ENCODE results near the gene LAPTM5. TPM values are rescaled to one million over a fixed set of nuclear protein-coding genes. Genes with fewer than 3 reads are reported as not detected.

The LAPTM5 gene
- total and polyA plus RNA-seq, 2 donors (not counting 1 experiment from before 2014, with no cell fraction given): 1,384 to 1,519 TPM

DNA sequence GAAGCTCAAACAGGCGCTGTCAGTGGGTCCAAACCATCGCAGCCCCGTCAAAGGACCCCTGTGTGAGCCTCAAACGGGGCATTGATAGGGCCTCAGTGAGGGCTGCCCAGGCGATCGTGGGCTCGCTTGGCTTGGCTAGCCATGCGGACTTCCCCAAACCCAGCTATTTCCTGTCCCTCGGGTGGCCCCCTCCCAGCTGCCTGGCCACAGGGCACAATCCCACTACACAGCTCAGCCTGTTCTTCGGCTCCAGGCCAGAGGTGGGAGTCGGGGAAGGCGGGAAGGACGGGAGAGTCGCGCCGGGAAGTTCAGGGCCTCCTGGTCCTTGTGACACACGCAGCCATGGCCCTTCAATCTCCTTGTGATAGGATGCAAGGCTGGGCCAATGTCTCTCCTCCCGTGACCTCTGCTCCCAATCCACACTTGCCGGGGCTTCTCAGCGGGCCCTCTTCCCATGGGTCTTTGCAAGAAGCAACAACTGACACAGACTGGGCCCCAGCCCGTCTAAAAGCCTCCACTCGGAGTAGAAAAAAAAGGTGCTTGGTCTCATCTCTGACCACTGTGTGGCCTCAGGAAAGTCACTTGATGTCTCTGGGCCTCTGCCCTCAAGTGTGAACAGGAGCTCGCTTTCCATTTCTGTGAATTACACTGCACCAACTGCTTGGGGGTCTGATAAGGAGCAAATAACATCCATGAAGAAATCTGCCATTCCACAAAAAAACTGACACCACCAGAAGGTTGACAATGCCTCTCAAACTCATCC lies 27.0 kb downstream of the LAPTM5 start:
- Histone ChIP-seq H3K9me3 (ENCODE audit: control extremely low read depth in 1 of 3, control insufficient read depth in 2 of 3, insufficient read depth in 1 of 3, low read length in 2 of 3) (no peaks in the 10 kb centered on the region), H2AFZ (ENCODE audit: insufficient read depth, low read depth, low read length, poor library complexity, severe bottlenecking) (no peak overlapping the region), H4K20me1 (ENCODE audit: control insufficient read depth, insufficient read depth, low read length, poor library complexity, severe bottlenecking) (peaks cover 25% of the 10 kb centered on the region), H3K79me2 (ENCODE audit: control insufficient read depth, insufficient read depth, low read length) (peaks cover 24% of the 10 kb centered on the region), H3K27ac (ENCODE audit: low read length in 2 of 2) (peak overlapping the region; percentile 70 to 82), H3K4me1 (ENCODE audit: control insufficient read depth in 2 of 2, insufficient read depth in 2 of 2, low read length in 2 of 2) (peaks cover 41 to 54% of the 10 kb centered on the region in 2 donors), H3K4me2 (replicated peaks; ENCODE audit: low read depth, low read length, poor library complexity, severe bottlenecking) (peak overlapping the region; percentile 81), H3K27me3 (replicated peaks in 1 of 4; ENCODE audit: control extremely low read depth in 1 of 4, control insufficient read depth in 3 of 4, insufficient read depth in 4 of 4, low read length in 3 of 4) (no peaks in the 10 kb centered on the region), H3K36me3 (replicated peaks in 1 of 2; ENCODE audit: control extremely low read depth in 1 of 2, control insufficient read depth in 1 of 2, extremely low read depth in 1 of 2, insufficient read depth in 2 of 2, low read length in 1 of 2) (peaks cover 7 to 61% of the 10 kb centered on the region in 2 experiments), H3K9ac (ENCODE audit: low read length) (peak overlapping the region; percentile 49), H3K4me3 (ENCODE audit: control extremely low read depth in 1 of 5, extremely low read depth in 1 of 5, insufficient read depth in 1 of 5, low read depth in 2 of 5, low read length in 4 of 5) (peak overlapping the region in 4 of 5 experiments; percentile 8 to 52 (median 18))
- Mint-ChIP-seq H3K4me1 (peaks cover 69% of the 10 kb centered on the region), H3K9me3 (ENCODE audit: insufficient read depth) (no peaks in the 10 kb centered on the region), H3K4me3 (peak overlapping the region; percentile 77), H3K27ac (peak overlapping the region; percentile 96), H3K27me3 (no peaks in the 10 kb centered on the region)
- WGBS (ENCODE audit: insufficient coverage): 43% methylated on average over 13 of the region's 23 CpGs
- peak; percentile 70 for DNase-seq
- intact Hi-C loops (cut with micrococcal nuclease): no loop called here
- ChIA-PET POLR2A (interaction anchor here (0.6 to 5.3 kb wide), 11 partner anchors 11 to 168 kb away, joined by 3 to 30 read pairs (median 8); no protein-coding TSS in a partner anchor), CTCF (interaction anchor here (1.0 to 38.6 kb wide), 5 partner anchors 10 to 149 kb away, joined by 3 to 769 read pairs (median 78); partner anchors contain the start of gene LAPTM5)
- TF ChIP-seq EZH2 (IDR thresholded peaks at IDR 0.05; ENCODE audit: borderline replicate concordance, insufficient read depth, low read depth, low read length, poor library complexity, severe bottlenecking): no peak
- ATAC-seq (ENCODE audit: low read depth): peak; percentile 51

DNA sequence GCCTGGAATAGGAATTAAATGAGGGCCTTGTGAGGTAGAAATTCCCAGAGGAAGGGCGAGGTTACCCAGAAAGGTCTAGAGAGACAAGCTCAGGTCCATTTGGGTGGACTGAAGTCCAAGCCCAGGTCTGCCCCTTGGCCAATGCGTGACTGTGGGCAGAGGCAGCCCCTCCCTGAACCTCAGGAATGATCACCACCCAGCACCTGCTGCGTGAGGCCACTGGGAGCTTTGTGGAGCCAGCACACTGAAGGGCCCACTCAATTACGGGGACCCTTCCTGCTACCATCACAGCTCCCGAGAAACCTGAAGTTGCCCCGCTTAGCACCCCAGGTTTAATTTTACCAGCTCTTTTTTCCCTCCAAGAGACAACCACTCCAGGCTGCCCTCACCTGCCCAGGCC lies 27.7 kb downstream of the LAPTM5 start:
- Histone ChIP-seq H3K27me3 (replicated peaks in 1 of 4; ENCODE audit: control extremely low read depth in 1 of 4, control insufficient read depth in 3 of 4, insufficient read depth in 4 of 4, low read length in 3 of 4) (no peaks in the 10 kb centered on the region), H2AFZ (ENCODE audit: insufficient read depth, low read depth, low read length, poor library complexity, severe bottlenecking) (no peak overlapping the region), H3K4me1 (ENCODE audit: control insufficient read depth in 2 of 2, insufficient read depth in 2 of 2, low read length in 2 of 2) (peaks cover 41 to 54% of the 10 kb centered on the region in 2 donors), H3K9me3 (ENCODE audit: control extremely low read depth in 1 of 3, control insufficient read depth in 2 of 3, insufficient read depth in 1 of 3, low read length in 2 of 3) (no peaks in the 10 kb centered on the region), H3K9ac (ENCODE audit: low read length) (peak overlapping the region; percentile 49), H4K20me1 (ENCODE audit: control insufficient read depth, insufficient read depth, low read length, poor library complexity, severe bottlenecking) (peaks cover 20% of the 10 kb centered on the region), H3K4me3 (ENCODE audit: control extremely low read depth in 1 of 5, extremely low read depth in 1 of 5, insufficient read depth in 1 of 5, low read depth in 2 of 5, low read length in 4 of 5) (peak overlapping the region in 4 of 5 experiments; percentile 7 to 52 (median 14)), H3K27ac (ENCODE audit: low read length in 2 of 2) (peak overlapping the region; percentile 70 to 82), H3K79me2 (ENCODE audit: control insufficient read depth, insufficient read depth, low read length) (peaks cover 30% of the 10 kb centered on the region), H3K4me2 (replicated peaks; ENCODE audit: low read depth, low read length, poor library complexity, severe bottlenecking) (peak overlapping the region; percentile 81), H3K36me3 (replicated peaks in 1 of 2; ENCODE audit: control extremely low read depth in 1 of 2, control insufficient read depth in 1 of 2, extremely low read depth in 1 of 2, insufficient read depth in 2 of 2, low read length in 1 of 2) (peaks cover 6 to 61% of the 10 kb centered on the region in 2 experiments)
- ATAC-seq (ENCODE audit: low read depth): no peak
- H3K27ac Mint-ChIP-seq: peak overlapping the region; percentile 96
- peaks cover 66% of the 10 kb centered on the region for H3K4me1 Mint-ChIP-seq
- no peak for DNase-seq
- ChIA-PET CTCF (interaction anchor here (1.0 to 38.6 kb wide), 5 partner anchors 9 to 150 kb away, joined by 3 to 769 read pairs (median 78); partner anchors contain the start of gene LAPTM5), POLR2A (interaction anchor here (0.6 to 5.3 kb wide), 10 partner anchors 10 to 61 kb away, joined by 3 to 30 read pairs (median 8); no protein-coding TSS in a partner anchor)
- TF ChIP-seq, protein P1, sequence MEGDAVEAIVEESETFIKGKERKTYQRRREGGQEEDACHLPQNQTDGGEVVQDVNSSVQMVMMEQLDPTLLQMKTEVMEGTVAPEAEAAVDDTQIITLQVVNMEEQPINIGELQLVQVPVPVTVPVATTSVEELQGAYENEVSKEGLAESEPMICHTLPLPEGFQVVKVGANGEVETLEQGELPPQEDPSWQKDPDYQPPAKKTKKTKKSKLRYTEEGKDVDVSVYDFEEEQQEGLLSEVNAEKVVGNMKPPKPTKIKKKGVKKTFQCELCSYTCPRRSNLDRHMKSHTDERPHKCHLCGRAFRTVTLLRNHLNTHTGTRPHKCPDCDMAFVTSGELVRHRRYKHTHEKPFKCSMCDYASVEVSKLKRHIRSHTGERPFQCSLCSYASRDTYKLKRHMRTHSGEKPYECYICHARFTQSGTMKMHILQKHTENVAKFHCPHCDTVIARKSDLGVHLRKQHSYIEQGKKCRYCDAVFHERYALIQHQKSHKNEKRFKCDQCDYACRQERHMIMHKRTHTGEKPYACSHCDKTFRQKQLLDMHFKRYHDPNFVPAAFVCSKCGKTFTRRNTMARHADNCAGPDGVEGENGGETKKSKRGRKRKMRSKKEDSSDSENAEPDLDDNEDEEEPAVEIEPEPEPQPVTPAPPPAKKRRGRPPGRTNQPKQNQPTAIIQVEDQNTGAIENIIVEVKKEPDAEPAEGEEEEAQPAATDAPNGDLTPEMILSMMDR (IDR thresholded peaks at IDR 0.05): no peak
- no peak for TF ChIP-seq EZH2 (IDR thresholded peaks at IDR 0.05; ENCODE audit: borderline replicate concordance, insufficient read depth, low read depth, low read length, poor library complexity, severe bottlenecking)
- peak overlapping the region; percentile 77 for H3K4me3 Mint-ChIP-seq
- H3K9me3 Mint-ChIP-seq (ENCODE audit: insufficient read depth): no peaks in the 10 kb centered on the region
- intact Hi-C loops (cut with micrococcal nuclease): no loop called here
- 77% methylated on average over 6 of the region's 6 CpGs for WGBS (ENCODE audit: insufficient coverage)
- no peaks in the 10 kb centered on the region for H3K27me3 Mint-ChIP-seq

Data from B cell (primary cell).